Activated naive CD4-positive, alpha-beta T cell (primary cell): Measurements from ENCODE around the gene TMEM170B.

Experiments
- DNase-seq, 4 experiments: peaks; one replicate each; lab custom pipeline; 2025; lab: John Stamatoyannopoulos, UW

The TMEM170B gene

GRCh38 chr6:11616200-11616611 lies 78.7 kb downstream of the TMEM170B start:
- no peak for DNase-seq

GRCh38 chr6:11618533-11618932 lies 81.0 kb downstream of the TMEM170B start:
- no peak for DNase-seq

DNA sequence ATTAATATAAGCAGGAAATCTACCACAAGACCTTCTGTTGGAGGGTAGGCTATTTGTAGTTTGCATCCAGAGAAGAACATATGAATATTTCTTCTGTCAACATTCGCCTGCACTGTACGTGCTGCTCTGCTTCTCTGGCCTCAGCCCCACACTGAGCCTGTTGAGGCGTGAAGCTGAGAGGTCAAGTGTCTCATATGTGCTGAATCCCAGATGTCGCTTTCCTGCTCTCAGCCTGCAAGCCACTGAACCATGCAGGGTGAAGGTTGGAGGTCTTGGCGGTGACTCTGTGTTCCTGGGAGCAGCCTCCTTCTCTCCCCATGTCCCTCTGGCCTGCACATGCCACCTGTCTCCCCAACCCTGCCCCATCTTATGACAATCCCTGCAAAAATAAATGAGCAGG lies 83.6 kb downstream of the TMEM170B start:
- no peak for DNase-seq

DNA sequence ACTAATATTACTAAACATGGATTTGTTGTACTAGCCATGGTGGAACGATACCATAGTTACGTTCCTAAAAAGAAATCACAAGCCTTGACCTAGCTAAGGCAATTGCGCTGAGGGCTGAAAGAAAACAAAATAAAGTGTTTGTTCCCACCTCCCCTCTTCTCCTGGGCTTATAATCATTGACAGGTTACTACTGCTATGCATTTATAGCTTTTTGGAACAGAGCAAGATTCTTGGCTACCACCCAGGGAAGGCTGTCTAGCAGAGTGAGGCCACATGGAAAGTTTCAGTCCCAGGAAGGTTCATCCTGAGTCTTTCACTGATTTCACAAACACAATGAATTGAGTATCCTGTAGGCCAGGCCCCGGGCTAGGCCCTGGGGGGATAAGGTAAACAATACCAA lies 84.6 kb downstream of the TMEM170B start:
- no peak for DNase-seq

DNA sequence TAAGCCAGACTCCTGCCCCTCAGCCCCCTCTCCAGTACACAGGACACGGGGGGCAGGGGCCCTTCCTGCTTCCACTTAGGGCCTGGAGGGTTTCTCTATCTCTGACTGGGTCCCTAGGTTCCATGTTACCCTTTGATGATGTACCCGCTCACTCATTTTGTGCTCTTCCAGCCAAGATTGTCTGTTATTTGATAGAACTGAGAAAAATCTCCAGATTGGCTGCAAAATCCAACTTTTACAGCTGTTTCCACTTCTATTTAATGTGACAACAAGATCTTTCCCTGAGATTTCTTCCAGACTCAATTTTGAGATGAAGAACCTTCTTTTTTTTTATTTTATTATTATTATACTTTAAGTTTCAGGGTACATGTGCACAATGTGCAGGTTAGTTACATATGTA lies 85.7 kb downstream of the TMEM170B start:
- no peak for DNase-seq

- DNase-seq: no peak
Observed at GRCh38 chr6:11625302-11625701, 87.8 kb downstream of the TMEM170B start.

- DNase-seq: no peak
Observed at GRCh38 chr6:11626356-11626755, 88.8 kb downstream of the TMEM170B start.

DNA sequence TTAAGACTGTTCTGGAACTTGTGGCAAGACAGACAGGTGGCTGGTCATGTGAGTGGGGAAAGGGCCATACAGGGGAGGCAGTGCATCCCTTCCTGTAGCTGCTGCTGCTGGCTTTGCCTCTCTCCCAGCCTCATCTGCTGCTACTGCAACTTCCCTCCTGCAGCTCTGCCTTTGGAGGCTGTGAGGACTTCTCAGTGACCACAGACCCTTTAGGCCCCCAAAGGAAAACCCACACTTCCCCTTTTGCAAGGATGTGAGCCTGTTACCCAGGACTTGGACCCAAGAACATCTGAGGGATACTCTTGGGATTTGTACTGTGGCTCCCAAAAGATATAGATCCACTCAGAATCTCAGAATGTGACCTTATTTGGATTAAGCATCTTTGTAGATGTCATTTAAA lies 91.0 kb downstream of the TMEM170B start:
- DNase-seq: no peak

DNA sequence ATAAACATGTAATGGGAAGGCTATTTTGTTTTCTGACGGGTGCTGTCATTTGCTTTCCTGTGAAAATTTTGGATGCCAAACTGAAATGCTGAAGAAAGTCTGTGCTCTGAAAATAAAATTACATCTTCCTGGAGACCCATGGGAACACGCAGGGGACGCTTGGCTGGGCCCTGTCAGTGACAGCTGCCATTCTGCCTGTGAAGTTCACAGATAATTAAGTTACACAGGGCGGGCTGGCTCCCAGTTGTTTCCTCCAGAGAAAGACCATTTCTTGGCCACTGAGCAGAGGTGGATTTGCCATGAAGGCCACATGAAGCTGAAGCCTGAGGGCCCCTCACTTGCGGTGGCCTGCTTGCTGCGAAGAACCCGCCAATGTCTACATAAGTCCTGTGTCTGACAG lies 93.5 kb downstream of the TMEM170B start:
- DNase-seq: no peak

DNA sequence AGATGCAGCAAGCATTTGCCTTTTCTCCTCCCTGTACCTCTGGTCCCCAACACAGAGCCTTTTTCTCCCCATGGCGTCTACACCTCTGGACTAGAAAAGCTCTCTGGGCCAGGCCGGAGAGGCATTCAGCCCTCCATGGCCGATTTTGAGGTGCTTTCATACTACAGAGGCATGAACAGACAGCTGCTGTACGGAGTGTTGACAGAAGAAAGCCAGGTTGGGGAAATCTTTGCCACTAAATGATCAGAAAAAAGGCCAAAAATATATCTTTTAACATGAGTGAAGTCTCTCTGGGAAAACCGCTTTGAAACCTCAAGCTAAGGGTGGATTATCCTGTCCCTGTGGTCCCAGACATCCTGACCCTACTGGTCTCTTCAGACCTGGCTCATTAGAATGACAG lies 94.0 kb downstream of the TMEM170B start:
- DNase-seq: no peak

- no peak for DNase-seq
Observed at GRCh38 chr6:11632231-11632630, 94.7 kb downstream of the TMEM170B start.

DNA sequence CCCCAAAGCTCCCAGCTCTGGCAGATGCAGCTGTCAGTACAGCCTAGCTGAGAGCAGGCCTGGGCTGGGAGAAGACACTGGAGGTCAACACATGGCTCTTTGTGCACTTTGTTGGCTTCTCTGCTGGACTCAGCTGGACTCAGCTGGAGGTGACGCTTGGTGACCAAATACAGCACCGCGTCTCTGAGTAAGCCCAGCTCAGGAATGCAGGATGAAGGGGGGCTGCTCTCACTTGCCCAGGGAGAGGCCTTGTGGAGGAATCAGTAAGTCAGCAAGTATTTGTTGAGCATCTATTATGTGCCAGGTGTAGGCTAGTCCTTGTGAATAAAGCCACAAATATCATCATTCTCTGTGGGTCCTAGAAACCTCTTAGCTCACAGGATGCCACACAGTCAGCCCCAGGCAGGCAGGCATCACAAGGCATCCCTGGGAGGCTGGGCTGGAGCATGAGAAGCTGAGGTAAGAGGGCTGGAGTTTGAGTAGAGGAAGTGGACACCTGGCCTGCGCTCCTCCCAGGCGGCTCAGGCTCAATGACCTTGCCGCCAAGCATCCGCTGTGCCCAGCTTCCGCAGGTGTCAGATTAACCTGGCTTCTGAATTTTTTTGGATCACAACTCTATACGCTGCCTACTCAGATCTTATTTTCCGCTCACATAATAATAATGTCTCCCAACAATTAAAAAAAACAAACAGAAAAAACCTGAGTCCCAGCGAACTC lies 95.4 kb downstream of the TMEM170B start:
- no peak for DNase-seq
